Esophagus muscularis mucosa (tissue), 4 donors: ENCODE results near the gene SIDT1. TPM values are rescaled to one million over a fixed set of nuclear protein-coding genes. Genes with fewer than 3 reads are reported as not detected.

Source experiments
- DNase-seq: peaks from one replicate; pipeline ENCODE4 v3.0.0-alpha.2; 2017; ENCODE audit errors: extremely low spot score
- H3K27ac ChIP-seq, 4 donors: fragments of 200-600 bp; sonication (generic); replicated peaks in 1 of 4; 1 replicate in 3 of 4; 2 replicates in 1 of 4; pipeline ENCODE4 v1.5.1; 2016 to 2019; ENCODE audit warnings: mild to moderate bottlenecking in 1 of 4
- H3K27me3 ChIP-seq, 4 donors: fragments of 200-600 bp; sonication (generic); one replicate each; pipeline versions ENCODE4 v1.5.1 to v1.6.0; 2016 to 2019
- H3K36me3 ChIP-seq, 4 donors: fragments of 200-600 bp; sonication (generic); one replicate each; pipeline ENCODE4 v1.5.1; 2016 to 2019
- H3K4me1 ChIP-seq, 4 donors: fragments of 200-600 bp; sonication (generic); one replicate each; pipeline ENCODE4 v1.5.1; 2016 to 2019
- H3K4me3 ChIP-seq, 4 donors: fragments of 200-600 bp; sonication (generic); 1 replicate in 2 of 4; 2 replicates in 2 of 4; pipeline ENCODE4 v1.5.1; 2016 to 2019; ENCODE audit warnings: mild to moderate bottlenecking in 4 of 4, moderate library complexity in 1 of 4
- H3K9me3 ChIP-seq, 4 donors: fragments of 200-600 bp; sonication (generic); 1 replicate in 3 of 4; 2 replicates in 1 of 4; pipeline ENCODE4 v1.5.1; 2016 to 2019
- CTCF ChIP-seq, 3 experiments: fragments of 200-600 bp in 2 of 3; fragments of 450-650 bp in 1 of 3; sonication (generic) in 2 of 3; IDR thresholded peaks; one replicate each; pipeline ENCODE4 v1.5.1; 2017 to 2019; ENCODE audit warnings: antibody characterized with exemption in 3 of 3, mild to moderate bottlenecking in 2 of 3, moderate library complexity in 1 of 3
- EP300 ChIP-seq: sonication (generic); formaldehyde crosslinking; IDR thresholded peaks from one replicate; pipeline ENCODE4 v1.6.1; 2017; ENCODE audit warnings: antibody characterized with exemption
- POLR2A ChIP-seq: fragments of 450-650 bp; IDR thresholded peaks from one replicate; pipeline ENCODE4 v1.6.1; 2017; ENCODE audit warnings: antibody characterized with exemption, moderate library complexity, mild to moderate bottlenecking, low read depth
- POLR2AphosphoS5 ChIP-seq, 2 donors: sonication (generic); formaldehyde crosslinking; IDR thresholded peaks; one replicate each; pipeline ENCODE4 v1.6.1; 2017; ENCODE audit warnings: antibody characterized with exemption in 2 of 2
- WGBS: methylation state at CpG from one replicate; pipeline ENCODE4 v1.1.5; 2018; 5-methylcytosine and 5-hydroxymethylcytosine counted together
- intact Hi-C: fragments of 100-400 bp; cut with DNase I; formaldehyde crosslinking; loops from one replicate; pipeline ENCODE4 v1.15.1; 2023
- total RNA-seq, 4 donors: library from RNA; depleted of rRNA; stranded (reverse); fragments of >200 nt; gene quantifications; one replicate each; pipeline versions ENCODE4 v1.1.0 to v1.2.1, GENCODE V29; 2016

Gene SIDT1
- total RNA-seq, 4 donors from 2014 or later = 1.2 to 3.8 (median 1.9) TPM

- Histone ChIP-seq H3K36me3 (no peaks in the 10 kb centered on the region), H3K27ac (no peak overlapping the region), H3K4me3 (no peak overlapping the region), H3K4me1 (no peaks in the 10 kb centered on the region), H3K27me3 (no peaks in the 10 kb centered on the region), H3K9me3 (no peaks in the 10 kb centered on the region)
- 93% methylated on average over 2 of the region's 2 CpGs for WGBS
- intact Hi-C loops = no loop called here
- TF ChIP-seq CTCF (IDR thresholded peaks at IDR 0.05) (no peak), POLR2A (no peak), POLR2AphosphoS5 (IDR thresholded peaks at IDR 0.05) (no peak), EP300 (no peak)
- DNase-seq = no peak
Observed at GRCh38 chr3:113601240-113601639, 68.9 kb downstream of the SIDT1 start.

DNA sequence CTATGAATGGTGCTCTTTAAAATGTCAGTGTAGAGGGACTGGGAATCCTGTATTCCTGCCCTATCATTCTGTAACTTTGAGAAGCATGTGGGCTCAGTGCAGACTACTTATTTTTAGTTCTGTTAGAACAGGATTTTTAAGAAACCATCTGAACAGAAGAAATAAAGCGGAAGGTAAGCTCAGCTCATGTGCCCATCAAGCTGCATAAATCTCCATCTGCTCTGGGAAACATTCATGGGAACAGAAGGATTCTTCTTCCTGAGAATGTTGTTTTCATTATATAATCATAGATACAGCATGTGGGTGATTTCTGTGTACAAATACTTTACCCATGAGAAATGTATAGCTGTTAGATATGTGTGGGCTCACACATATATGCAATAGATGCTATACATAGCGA lies 69.9 kb downstream of the SIDT1 start:
- Histone ChIP-seq H3K4me3 (no peak overlapping the region), H3K36me3 (no peaks in the 10 kb centered on the region), H3K4me1 (no peaks in the 10 kb centered on the region), H3K9me3 (no peaks in the 10 kb centered on the region), H3K27me3 (no peaks in the 10 kb centered on the region), H3K27ac (no peak overlapping the region)
- DNase-seq = no peak
- WGBS = 96% methylated on average over 2 of the region's 2 CpGs
- TF ChIP-seq POLR2A (no peak), POLR2AphosphoS5 (IDR thresholded peaks at IDR 0.05) (no peak), CTCF (IDR thresholded peaks at IDR 0.05) (no peak), EP300 (no peak)
- intact Hi-C loops = no loop called here

- H3K27me3 ChIP-seq = no peaks in the 10 kb centered on the region
- no peak overlapping the region for H3K27ac ChIP-seq
- no peak for DNase-seq
- intact Hi-C loops = no loop called here
- H3K4me3 ChIP-seq = no peak overlapping the region
- 93% methylated on average over 11 of the region's 11 CpGs for WGBS
- TF ChIP-seq EP300 = no peak
- no peak for TF ChIP-seq POLR2AphosphoS5 (IDR thresholded peaks at IDR 0.05)
- TF ChIP-seq CTCF (IDR thresholded peaks at IDR 0.05) = no peak
- TF ChIP-seq POLR2A = no peak
- no peaks in the 10 kb centered on the region for H3K4me1 ChIP-seq
- no peaks in the 10 kb centered on the region for H3K9me3 ChIP-seq
- H3K36me3 ChIP-seq = no peaks in the 10 kb centered on the region
Observed at GRCh38 chr3:113602836-113603235, 70.5 kb downstream of the SIDT1 start.

DNA sequence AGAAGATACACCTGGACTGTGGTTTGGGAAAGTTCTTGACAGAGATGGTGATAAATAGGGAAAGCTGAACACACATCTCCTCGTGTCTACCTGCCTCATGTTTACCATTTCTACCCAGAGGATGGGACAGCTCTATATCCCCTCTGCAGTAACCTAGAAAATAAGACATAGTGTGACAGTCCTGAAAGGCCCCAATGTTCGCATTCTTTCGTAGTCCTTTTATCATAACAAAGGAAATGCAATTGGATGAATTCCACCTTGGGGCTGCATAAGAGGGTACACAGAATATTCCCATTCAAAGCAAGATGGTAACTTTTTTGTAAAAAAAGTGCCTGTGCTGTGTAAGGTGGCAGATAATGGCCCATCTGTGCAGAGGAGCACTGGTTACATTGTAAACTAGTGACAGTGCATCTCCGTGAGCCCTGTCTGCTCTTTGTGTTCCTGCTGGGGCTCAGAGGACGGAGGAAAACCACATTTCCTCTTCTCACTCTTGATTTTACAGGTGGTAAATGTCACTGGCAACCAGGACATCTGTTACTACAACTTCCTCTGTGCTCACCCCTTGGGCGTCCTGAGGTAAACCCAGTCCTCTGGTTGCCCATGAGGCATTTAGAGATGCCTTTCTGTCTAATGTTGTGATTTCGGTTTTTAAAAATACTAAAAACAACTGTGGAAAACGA lies 74.3 kb downstream of the SIDT1 start:
- Histone ChIP-seq H3K4me1 (no peaks in the 10 kb centered on the region), H3K27me3 (no peaks in the 10 kb centered on the region), H3K36me3 (no peaks in the 10 kb centered on the region), H3K9me3 (no peaks in the 10 kb centered on the region), H3K27ac (no peak overlapping the region), H3K4me3 (no peak overlapping the region)
- no peak for DNase-seq
- intact Hi-C loops = no loop called here
- no peak for TF ChIP-seq EP300
- TF ChIP-seq CTCF (IDR thresholded peaks at IDR 0.05) = no peak
- TF ChIP-seq POLR2AphosphoS5 (IDR thresholded peaks at IDR 0.05) = no peak
- TF ChIP-seq POLR2A = no peak
- 56% methylated on average over 8 of the region's 8 CpGs for WGBS

DNA sequence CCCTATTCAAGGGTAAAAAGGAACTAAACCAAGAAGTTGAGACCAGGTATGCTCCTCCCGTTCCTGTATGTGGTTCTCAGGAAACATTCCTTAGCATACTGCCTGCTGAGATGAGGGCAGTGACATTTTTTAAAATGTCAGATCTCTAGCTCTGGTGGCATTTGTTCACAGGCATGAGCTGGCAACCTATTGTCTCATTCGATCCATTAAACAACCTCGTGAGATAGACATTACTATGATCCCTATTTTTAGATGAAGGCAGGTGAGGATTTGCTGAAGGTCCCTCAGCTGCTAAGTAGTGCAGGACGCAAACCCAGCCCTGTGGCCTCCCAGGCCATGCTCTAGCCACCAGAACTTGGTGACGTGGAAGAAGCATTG lies 74.9 kb downstream of the SIDT1 start:
- WGBS = 79% methylated on average over 5 of the region's 5 CpGs
- no peaks in the 10 kb centered on the region for H3K27me3 ChIP-seq
- DNase-seq = no peak
- no peak for TF ChIP-seq CTCF (IDR thresholded peaks at IDR 0.05)
- TF ChIP-seq POLR2AphosphoS5 (IDR thresholded peaks at IDR 0.05) = no peak
- TF ChIP-seq POLR2A = no peak
- TF ChIP-seq EP300 = no peak
- no peaks in the 10 kb centered on the region for H3K36me3 ChIP-seq
- no peaks in the 10 kb centered on the region for H3K9me3 ChIP-seq
- H3K4me1 ChIP-seq = no peaks in the 10 kb centered on the region
- no peak overlapping the region for H3K27ac ChIP-seq
- intact Hi-C loops = no loop called here
- no peak overlapping the region for H3K4me3 ChIP-seq
